ENCODE results near the gene TMEM121B. TPM values are rescaled to one million over a fixed set of nuclear protein-coding genes. Genes with fewer than 3 reads are reported as not detected.

The TMEM121B gene
- polyA plus RNA-seq, 1 of the 3 experiments (the other 2 are of a cell fraction), result 0.13 TPM

DNA sequence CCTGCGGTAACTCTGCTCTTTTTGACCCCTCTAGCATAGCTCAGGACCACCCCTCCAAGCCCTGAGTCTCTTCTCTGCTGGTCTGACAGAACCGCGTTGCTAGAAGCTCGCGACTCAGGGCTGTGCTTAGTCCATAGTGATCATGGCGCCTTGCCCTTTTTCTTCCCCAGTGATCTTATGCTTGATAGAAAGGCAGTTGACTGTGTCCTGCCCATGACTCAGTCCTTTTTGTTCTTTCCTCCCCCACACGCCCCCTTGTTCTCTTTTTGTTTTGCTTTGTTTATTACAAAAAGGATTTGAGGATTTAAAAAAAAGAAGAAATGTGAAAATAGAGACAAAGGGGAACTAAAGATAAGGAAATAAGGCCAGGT is 18.9 kb downstream of the TMEM121B start:
- CTCF ChIA-PET, result no interaction called here
- no peak for TF ChIP-seq GABPA (IDR thresholded peaks at IDR 0.05; ENCODE audit: low read depth)
- no peak for TF ChIP-seq FOXM1 (IDR thresholded peaks at IDR 0.05; ENCODE audit: low read depth)
- TF ChIP-seq ELF1 (IDR thresholded peaks at IDR 0.05), result no peak
- WGBS (ENCODE audit: low lambda C conversion rate), result 19% methylated on average over 7 of the region's 7 CpGs
- H3K9me3 ChIP-seq, result no peaks in the 10 kb centered on the region
- H4K20me1 ChIP-seq (ENCODE audit: insufficient read depth), result no peaks in the 10 kb centered on the region
- no peaks in the 10 kb centered on the region for H3K36me3 ChIP-seq (replicated peaks in 1 of 2; ENCODE audit: control insufficient read depth in 1 of 2, insufficient read depth in 2 of 2, low read length in 1 of 2)
- H3K79me2 ChIP-seq (ENCODE audit: insufficient read depth), result no peaks in the 10 kb centered on the region
- POLR2A ChIA-PET, result no interaction called here
- H3K4me3 ChIP-seq (ENCODE audit: low read depth in 2 of 2, low read length in 1 of 2), result no peak overlapping the region
- H3K27me3 ChIP-seq (ENCODE audit: insufficient read depth), result no peaks in the 10 kb centered on the region
- H3K4me2 ChIP-seq, result no peak overlapping the region
- no peaks in the 10 kb centered on the region for H3F3A ChIP-seq (replicated peaks; ENCODE audit: insufficient read depth)
- H2AFZ ChIP-seq (ENCODE audit: low read depth), result no peak overlapping the region
- H3K4me1 ChIP-seq (ENCODE audit: control insufficient read depth in 1 of 2, insufficient read depth in 2 of 2, low read depth in 1 of 2, low read length in 1 of 2), result no peaks in the 10 kb centered on the region
- H3K27ac ChIP-seq (ENCODE audit: low read depth in 2 of 2, low read length in 1 of 2), result no peak overlapping the region
- DNase-seq, result no peak
- H3K9ac ChIP-seq, result no peak overlapping the region
- H3K9me2 ChIP-seq, result no peaks in the 10 kb centered on the region

DNA sequence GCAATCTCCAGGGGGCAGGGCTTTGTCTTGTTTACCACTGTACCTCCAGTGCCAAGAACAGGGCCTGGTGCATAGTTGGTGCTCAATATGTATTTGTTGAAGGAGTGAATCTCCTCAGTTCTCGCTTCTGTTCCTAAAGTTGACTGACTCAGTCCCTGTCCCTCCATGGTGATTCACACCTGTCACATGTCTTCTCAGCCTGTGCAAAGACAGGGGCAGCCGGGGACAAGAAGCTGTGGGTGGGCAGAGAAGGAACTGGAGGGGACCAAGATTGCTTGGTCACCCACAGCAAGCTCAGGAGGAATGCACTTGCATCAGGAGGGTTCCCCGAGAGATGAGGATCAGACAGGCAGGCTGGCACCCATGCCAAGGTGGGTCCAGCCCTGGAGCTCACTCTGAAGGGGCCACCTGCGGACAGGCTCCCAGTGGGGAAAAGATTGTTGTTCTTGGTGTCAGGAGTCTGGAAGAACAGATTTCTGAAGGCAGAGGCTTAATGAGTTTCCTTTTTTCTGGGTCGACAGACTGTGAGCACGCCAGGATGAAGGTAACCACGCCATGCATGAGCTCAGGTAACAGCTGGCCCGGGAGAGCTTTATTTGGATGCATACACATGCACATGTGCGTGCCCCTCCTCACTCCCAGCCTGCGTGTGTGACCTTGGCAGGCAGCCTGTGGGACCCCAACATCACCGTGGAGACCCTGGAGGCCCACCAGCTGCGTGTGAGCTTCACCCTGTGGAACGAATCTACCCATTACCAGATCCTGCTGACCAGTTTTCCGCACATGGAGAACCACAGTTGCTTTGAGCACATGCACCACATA is 19.5 kb downstream of the TMEM121B start:
- H2AFZ ChIP-seq (ENCODE audit: low read depth), result no peak overlapping the region
- H3K36me3 ChIP-seq (replicated peaks in 1 of 2; ENCODE audit: control insufficient read depth in 1 of 2, insufficient read depth in 2 of 2, low read length in 1 of 2), result no peaks in the 10 kb centered on the region
- H3K27ac ChIP-seq (ENCODE audit: low read depth in 2 of 2, low read length in 1 of 2), result no peak overlapping the region
- no peak overlapping the region for H3K4me2 ChIP-seq
- no peak for TF ChIP-seq GATA2 (CRISPR knock-in tag; IDR thresholded peaks at IDR 0.05)
- TF ChIP-seq MEF2A (IDR thresholded peaks at IDR 0.05; ENCODE audit: borderline replicate concordance, low read depth), result no peak
- TF ChIP-seq USF2 (IDR thresholded peaks at IDR 0.05; ENCODE audit: borderline replicate concordance, low read depth, low read length), result no peak
- no peak for TF ChIP-seq YY1 (IDR thresholded peaks at IDR 0.05; ENCODE audit: low read depth)
- no peak for TF ChIP-seq REST (IDR thresholded peaks at IDR 0.05; ENCODE audit: low read depth, low read length)
- TF ChIP-seq, protein P1, sequence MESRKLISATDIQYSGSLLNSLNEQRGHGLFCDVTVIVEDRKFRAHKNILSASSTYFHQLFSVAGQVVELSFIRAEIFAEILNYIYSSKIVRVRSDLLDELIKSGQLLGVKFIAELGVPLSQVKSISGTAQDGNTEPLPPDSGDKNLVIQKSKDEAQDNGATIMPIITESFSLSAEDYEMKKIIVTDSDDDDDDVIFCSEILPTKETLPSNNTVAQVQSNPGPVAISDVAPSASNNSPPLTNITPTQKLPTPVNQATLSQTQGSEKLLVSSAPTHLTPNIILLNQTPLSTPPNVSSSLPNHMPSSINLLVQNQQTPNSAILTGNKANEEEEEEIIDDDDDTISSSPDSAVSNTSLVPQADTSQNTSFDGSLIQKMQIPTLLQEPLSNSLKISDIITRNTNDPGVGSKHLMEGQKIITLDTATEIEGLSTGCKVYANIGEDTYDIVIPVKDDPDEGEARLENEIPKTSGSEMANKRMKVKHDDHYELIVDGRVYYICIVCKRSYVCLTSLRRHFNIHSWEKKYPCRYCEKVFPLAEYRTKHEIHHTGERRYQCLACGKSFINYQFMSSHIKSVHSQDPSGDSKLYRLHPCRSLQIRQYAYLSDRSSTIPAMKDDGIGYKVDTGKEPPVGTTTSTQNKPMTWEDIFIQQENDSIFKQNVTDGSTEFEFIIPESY (IDR thresholded peaks at IDR 0.05; ENCODE audit: borderline replicate concordance, low read depth), result no peak
- TF ChIP-seq NFIC (IDR thresholded peaks at IDR 0.05; ENCODE audit: borderline replicate concordance), result no peak
- TF ChIP-seq GABPA (IDR thresholded peaks at IDR 0.05; ENCODE audit: low read depth), result no peak
- TF ChIP-seq TAF1 (IDR thresholded peaks at IDR 0.05; ENCODE audit: borderline replicate concordance, low read depth, low read length), result no peak
- 27% methylated on average over 6 of the region's 14 CpGs for WGBS (ENCODE audit: low lambda C conversion rate)
- H3K4me3 ChIP-seq (ENCODE audit: low read depth in 2 of 2, low read length in 1 of 2), result no peak overlapping the region
- no peak for DNase-seq
- H3K4me1 ChIP-seq (ENCODE audit: control insufficient read depth in 1 of 2, insufficient read depth in 2 of 2, low read depth in 1 of 2, low read length in 1 of 2), result no peaks in the 10 kb centered on the region
- H3K27me3 ChIP-seq (ENCODE audit: insufficient read depth), result no peaks in the 10 kb centered on the region
- no peaks in the 10 kb centered on the region for H3K9me2 ChIP-seq
- H3F3A ChIP-seq (replicated peaks; ENCODE audit: insufficient read depth), result no peaks in the 10 kb centered on the region
- CTCF ChIA-PET, result interaction anchor here (0.9 kb wide), 1 partner anchor 43 kb away, joined by 3 read pairs; no protein-coding TSS in a partner anchor
- no peaks in the 10 kb centered on the region for H3K79me2 ChIP-seq (ENCODE audit: insufficient read depth)
- POLR2A ChIA-PET, result no interaction called here
- no peak overlapping the region for H3K9ac ChIP-seq
- no peaks in the 10 kb centered on the region for H4K20me1 ChIP-seq (ENCODE audit: insufficient read depth)
- H3K9me3 ChIP-seq, result no peaks in the 10 kb centered on the region
